KOPT-K1 (cell line): Measurements from ENCODE around the gene UGT1A1.
"Not testable (repeated sequence)": the region's sequence is repeated elsewhere in the genome, so short reads cannot be mapped to it uniquely, and the experiment has no call there.

Experiments
- H3K27ac ChIP-seq: fragments of 200-600 bp; sonication (generic); 2 replicates; pipeline ENCODE4 v1.5.1; 2016; ENCODE audit warnings: antibody characterized with exemption, mild to moderate bottlenecking, low read depth, low read length; ENCODE audit not compliant: poor library complexity, severe bottlenecking
- H3K36me3 ChIP-seq: fragments of 200-600 bp; sonication (generic); 2 replicates; pipeline ENCODE4 v1.5.1; 2017; ENCODE audit warnings: antibody characterized with exemption, mild to moderate bottlenecking, low read length, moderate library complexity; ENCODE audit not compliant: insufficient read depth
- H3K9me3 ChIP-seq: fragments of 200-600 bp; sonication (generic); 2 replicates; pipeline ENCODE4 v1.5.1; 2017; ENCODE audit warnings: antibody characterized with exemption, low read length, mild to moderate bottlenecking; ENCODE audit not compliant: insufficient read depth, poor library complexity, severe bottlenecking

The UGT1A1 gene

GRCh38 chr2:233760043-233760442, at the start of gene UGT1A1:
TSS of gene UGT1A1 (plus strand) at chr2:233760270. CDS start at chr2:233760288, 18 bp downstream.
- Histone ChIP-seq H3K36me3 (no peaks in the 10 kb centered on the region), H3K9me3 (no peaks in the 10 kb centered on the region), H3K27ac (no peak within 1 kb of the TSS)

GRCh38 chr2:233711312-233712008, 48.6 kb upstream of the UGT1A1 start:
- no peak overlapping the region for H3K27ac ChIP-seq

GRCh38 chr2:233712611-233713261, 47.3 kb upstream of the UGT1A1 start, which contains the start of gene UGT1A5:
TSS of gene UGT1A5 (plus strand) at chr2:233712907. CDS start at chr2:233712992, 85 bp downstream.
- no peak within 1 kb of the TSS for H3K27ac ChIP-seq

More at GRCh38 chr2:233711312-233712008, 48.6 kb upstream of the UGT1A1 start:
- Histone ChIP-seq H3K9me3 (no peaks in the 10 kb centered on the region), H3K36me3 (no peaks in the 10 kb centered on the region)

DNA sequence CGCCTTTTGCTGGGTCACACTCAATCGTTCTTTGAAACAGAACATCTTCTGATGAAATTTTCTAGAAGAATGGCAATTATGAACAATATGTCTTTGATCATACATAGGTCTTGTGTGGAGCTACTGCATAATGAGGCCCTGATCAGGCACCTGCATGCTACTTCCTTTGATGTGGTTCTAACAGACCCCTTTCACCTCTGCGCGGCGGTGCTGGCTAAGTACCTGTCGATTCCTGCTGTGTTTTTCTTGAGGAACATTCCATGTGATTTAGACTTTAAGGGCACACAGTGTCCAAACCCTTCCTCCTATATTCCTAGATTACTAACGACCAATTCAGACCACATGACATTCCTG, 46.8 kb upstream of the UGT1A1 start:
- Histone ChIP-seq H3K27ac (no peak overlapping the region), H3K9me3 (no peaks in the 10 kb centered on the region), H3K36me3 (no peaks in the 10 kb centered on the region)

More at GRCh38 chr2:233712611-233713261, 47.3 kb upstream of the UGT1A1 start, which contains the start of gene UGT1A5:
- Histone ChIP-seq H3K9me3 (no peaks in the 10 kb centered on the region), H3K36me3 (no peaks in the 10 kb centered on the region)

GRCh38 chr2:233714121-233714520, 45.9 kb upstream of the UGT1A1 start:
- Histone ChIP-seq H3K9me3 (no peaks in the 10 kb centered on the region), H3K27ac (no peak overlapping the region), H3K36me3 (no peaks in the 10 kb centered on the region)

DNA sequence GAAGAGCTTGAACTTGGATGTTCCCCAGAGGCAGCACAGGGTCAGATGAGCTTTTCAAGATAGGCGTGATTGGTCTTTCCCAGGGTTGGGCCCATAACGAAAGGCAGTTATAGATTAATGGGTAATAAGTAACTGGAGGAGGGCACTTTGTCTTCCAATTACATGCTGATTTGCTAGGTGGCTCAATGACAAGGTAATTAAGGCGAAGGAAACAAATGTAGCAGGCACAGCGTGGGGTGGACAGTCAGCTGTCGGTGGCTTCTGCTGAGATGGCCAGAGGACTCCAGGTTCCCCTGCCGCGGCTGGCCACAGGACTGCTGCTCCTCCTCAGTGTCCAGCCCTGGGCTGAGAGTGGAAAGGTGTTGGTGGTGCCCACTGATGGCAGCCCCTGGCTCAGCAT, 41.5 kb upstream of the UGT1A1 start, which contains the start of gene UGT1A4:
TSS of gene UGT1A4 (plus strand) at position 185 of the 400 bp plus-strand sequence. CDS start at position 270, 85 bp downstream.
- Histone ChIP-seq H3K27ac (no peak within 1 kb of the TSS), H3K36me3 (no peaks in the 10 kb centered on the region), H3K9me3 (no peaks in the 10 kb centered on the region)

DNA sequence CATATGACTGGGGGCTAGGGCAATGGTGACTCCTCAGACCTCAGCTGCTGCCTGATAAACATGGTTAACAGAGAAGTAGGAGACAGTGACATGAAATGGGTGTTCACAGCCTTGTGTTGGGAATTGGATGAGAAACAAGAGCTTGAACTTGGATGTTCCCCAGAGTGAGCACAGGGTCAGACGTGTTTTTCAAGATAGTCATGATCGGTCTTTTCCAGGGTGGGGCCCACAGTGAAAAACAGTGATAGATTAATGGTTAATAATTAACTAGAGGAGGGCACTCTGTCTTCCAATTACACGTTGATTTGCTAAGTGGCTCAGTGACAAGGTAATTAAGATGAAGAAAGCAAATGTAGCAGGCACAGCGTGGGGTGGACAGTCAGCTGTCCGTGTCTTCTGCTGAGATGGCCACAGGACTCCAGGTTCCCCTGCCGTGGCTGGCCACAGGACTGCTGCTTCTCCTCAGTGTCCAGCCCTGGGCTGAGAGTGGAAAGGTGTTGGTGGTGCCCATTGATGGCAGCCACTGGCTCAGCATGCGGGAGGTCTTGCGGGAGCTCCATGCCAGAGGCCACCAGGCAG, 31.3 kb upstream of the UGT1A1 start, which contains the start of gene UGT1A3:
TSS of gene UGT1A3 (plus strand) at position 320 of the 579 bp plus-strand sequence. CDS start at position 405, 85 bp downstream.
- Histone ChIP-seq H3K36me3 (no peaks in the 10 kb centered on the region), H3K9me3 (no peaks in the 10 kb centered on the region)

DNA sequence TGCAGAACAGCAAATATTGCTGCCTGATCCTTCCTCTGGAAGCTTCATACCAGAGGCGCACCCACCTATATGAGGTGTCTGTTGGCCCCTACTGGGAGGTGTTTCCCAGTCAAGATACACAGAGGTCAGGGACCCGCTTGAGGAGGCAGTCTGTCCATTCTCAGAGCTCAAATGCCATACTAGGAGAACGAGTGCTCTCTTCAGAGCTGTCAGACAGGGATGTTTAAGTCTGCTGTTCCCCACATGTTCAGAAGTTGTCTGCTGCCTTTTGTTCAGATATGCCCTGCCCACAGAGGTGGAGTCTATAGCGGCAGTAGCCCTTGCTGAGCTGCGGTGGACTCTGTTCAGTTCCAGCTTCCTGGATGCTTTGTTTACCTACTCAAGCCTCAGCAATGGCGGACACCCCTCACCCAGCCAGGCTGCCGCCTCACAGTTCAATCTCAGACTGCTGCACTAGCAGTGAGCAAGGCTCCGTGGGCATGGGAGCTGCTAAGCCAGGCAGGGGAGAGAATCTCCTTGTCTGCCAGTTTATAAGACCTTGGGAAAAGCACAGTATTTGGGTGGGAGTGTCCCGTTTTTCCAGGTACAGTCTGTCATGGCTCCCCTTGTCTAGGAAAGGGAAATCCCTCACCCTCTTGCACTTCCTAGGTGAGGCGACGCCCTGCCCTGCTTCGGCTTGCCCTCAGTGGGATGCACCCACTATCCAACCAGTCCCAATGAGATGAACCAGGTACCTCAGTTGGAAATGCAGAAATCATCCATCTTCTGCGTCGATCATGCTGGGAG, 23.0 kb upstream of the UGT1A1 start:
- not testable (repeated sequence) for H3K27ac ChIP-seq, H3K9me3 ChIP-seq, H3K36me3 ChIP-seq

More for the DNA sequence above, 31.3 kb upstream of the UGT1A1 start, which contains the start of gene UGT1A3:
- H3K27ac ChIP-seq: no peak within 1 kb of the TSS

DNA sequence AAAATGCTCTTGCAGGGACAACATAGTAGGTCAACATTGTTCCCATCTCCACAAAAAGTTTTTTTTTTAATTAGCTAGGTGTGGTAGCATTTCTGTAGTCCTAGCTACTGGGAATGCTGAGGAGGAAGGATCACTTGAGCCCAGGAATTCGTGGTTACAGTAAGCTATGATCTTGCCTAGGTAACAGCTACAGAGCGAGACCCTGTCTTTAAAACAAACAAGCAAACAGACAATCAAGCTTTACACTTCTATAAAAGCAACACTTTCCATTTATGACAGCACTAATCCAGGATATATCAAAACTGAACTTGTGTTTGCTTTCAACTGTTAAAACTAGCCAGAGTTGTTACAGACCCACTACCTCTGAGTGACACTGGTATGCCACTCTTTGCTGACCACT, 19.2 kb upstream of the UGT1A1 start:
- no peaks in the 10 kb centered on the region for H3K36me3 ChIP-seq
- peaks cover 4% of the 10 kb centered on the region for H3K9me3 ChIP-seq
- no peak overlapping the region for H3K27ac ChIP-seq

DNA sequence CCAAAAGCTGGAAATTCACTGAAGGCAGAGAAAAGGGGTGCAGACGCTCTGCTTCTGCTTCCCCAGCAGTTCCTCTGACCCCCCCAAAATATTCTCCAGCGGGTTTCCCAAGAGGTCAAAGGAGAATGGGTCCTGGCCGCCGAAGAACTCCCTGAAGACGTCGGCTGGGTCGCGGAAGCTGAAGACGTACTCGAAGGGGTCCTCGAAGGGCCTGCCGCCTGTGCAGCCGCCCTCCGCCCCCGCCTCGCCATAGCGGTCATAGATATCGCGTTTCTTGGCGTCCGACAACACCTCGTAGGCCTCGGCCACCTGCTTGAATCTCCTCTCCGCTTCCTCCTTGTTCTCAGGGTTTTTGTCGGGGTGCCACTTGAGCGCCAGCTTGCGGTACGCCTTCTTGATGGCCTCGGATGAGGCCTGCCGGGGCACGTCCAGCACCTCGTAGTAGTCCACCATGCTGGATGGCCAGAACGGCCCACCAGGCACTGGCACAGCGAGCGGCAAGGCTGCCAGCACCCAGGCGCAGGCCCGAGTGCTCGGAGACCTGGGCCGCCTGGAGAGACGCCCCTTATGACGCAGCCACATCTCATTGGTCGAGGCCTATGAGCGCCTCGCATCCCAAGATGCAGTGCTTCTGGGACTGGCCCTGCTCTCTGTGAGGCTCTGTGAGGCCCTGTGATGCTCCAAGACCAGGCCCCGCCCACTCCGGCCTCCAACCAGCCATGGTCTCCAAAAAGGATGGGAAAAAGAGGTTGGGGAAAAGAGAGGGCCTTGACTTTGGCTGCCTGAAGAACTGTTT, 16.4 kb upstream of the UGT1A1 start:
- Histone ChIP-seq H3K36me3 (no peaks in the 10 kb centered on the region), H3K27ac (no peak overlapping the region), H3K9me3 (no peaks in the 10 kb centered on the region)

- H3K27ac ChIP-seq: no peak overlapping the region
- no peaks in the 10 kb centered on the region for H3K36me3 ChIP-seq
- H3K9me3 ChIP-seq: peaks cover 2% of the 10 kb centered on the region
These were observed 14.9 kb upstream of the UGT1A1 start for GRCh38 chr2:233745073-233745755.

DNA sequence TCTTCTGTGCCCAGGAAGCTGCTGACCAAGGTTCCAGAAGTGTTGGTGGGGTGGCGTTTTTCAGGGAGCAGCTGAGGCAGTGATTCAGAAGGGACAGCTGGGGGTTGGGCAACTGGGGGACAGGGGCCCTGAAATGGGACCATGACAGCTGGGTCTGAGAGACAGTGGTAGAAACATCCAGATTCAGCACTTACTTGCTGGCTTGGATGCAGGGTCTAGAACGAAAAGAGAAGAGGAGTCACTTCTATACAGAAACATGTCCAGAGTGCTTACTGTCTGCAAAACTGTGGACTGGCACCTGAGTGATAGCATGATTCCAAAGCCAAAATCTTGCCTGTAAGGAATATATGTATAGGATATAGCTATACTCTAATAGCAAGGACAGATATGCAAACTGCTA, 14.2 kb upstream of the UGT1A1 start:
- not testable (repeated sequence) for H3K36me3 ChIP-seq, H3K27ac ChIP-seq

DNA sequence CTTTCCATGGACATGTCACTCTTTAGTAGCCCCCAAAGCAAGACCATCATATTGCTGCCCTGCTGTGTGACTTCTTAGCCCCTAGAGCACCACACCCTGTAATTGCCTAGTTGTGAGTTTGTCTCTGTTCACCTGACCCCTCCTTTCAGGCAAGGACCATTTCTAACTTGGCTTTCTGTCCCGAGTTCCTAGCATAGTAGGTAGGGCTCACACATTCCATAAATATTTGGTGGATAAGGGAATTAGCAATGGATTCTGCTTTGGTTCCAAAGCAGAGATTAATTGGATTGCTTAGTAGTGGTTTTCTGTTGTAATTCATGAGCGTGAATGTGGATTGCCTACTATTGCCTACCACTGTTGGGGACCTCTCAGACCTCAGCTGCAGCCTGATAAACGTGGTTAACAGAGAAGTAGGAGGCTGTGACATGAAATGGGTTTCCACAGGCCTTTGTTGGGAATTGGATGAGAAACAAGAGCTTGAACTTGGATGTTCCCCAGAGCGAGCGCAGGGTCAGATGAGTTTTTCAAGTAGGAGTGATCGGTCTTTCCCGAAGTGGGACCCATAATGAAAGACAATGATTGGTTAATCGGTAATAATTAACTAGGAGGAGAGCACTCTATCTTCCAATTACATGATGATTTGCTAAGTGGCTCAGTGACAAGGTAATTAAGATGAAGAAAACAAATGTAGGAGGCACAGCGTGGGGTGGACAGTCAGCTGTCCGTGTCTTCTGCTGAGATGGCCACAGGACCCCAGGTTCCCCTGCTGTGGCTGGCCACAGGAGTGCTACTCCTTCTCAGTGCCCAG, 13.4 kb upstream of the UGT1A1 start:
- Histone ChIP-seq H3K9me3 (peaks cover 16% of the 10 kb centered on the region), H3K27ac (no peak overlapping the region), H3K36me3 (no peaks in the 10 kb centered on the region)

More for the DNA sequence above, 14.2 kb upstream of the UGT1A1 start:
- H3K9me3 ChIP-seq: not testable (repeated sequence)
